Osteocyte (in vitro differentiated cells): ENCODE data around the gene FMNL2. TPM values are rescaled to one million over a fixed set of nuclear protein-coding genes. Genes with fewer than 3 reads are reported as not detected.
A peak's percentile ranks its signal among the peaks of the same experiment; 100 is the strongest.

Experiments
- DNase-seq: peaks from one replicate; pipeline ENCODE4 v3.0.0; 2021; ENCODE audit warnings: mixed read lengths; ENCODE audit not compliant: unreplicated experiment; ENCODE audit errors: extremely low spot score
- H3K27ac Mint-ChIP-seq: one replicate; pipeline ENCODE4 v1.8.0; 2021; ENCODE audit warnings: mild to moderate bottlenecking, mixed read lengths; ENCODE audit not compliant: unreplicated experiment
- H3K27me3 Mint-ChIP-seq: one replicate; pipeline ENCODE4 v1.8.0; 2021; ENCODE audit warnings: mixed read lengths; ENCODE audit not compliant: unreplicated experiment
- H3K36me3 Mint-ChIP-seq: one replicate; pipeline ENCODE4 v1.8.0; 2021; ENCODE audit warnings: mixed read lengths; ENCODE audit not compliant: unreplicated experiment
- H3K4me1 Mint-ChIP-seq: one replicate; pipeline ENCODE4 v1.8.0; 2021; ENCODE audit warnings: mixed read lengths; ENCODE audit not compliant: unreplicated experiment
- H3K4me3 Mint-ChIP-seq: one replicate; pipeline ENCODE4 v1.8.0; 2021; ENCODE audit warnings: mild to moderate bottlenecking, moderate library complexity, mixed read lengths; ENCODE audit not compliant: unreplicated experiment
- H3K9me3 Mint-ChIP-seq: one replicate; pipeline ENCODE4 v1.8.0; 2021; ENCODE audit warnings: mixed read lengths; ENCODE audit not compliant: unreplicated experiment
- total RNA-seq: library from RNA; stranded (reverse); gene quantifications from 2 replicates; pipeline ENCODE4 v1.2.1, GENCODE V29; 2021
- TF ChIP-seq, protein P1 (sequence below): fragments of 200-600 bp; sonication (generic); IDR thresholded peaks from 2 replicates; pipeline ENCODE4 v1.5.0; 2021; ENCODE audit warnings: antibody characterized with exemption, mild to moderate bottlenecking, moderate library complexity

Gene FMNL2
- total RNA-seq, 1 donor from 2014 or later = 45.3 TPM

DNA sequence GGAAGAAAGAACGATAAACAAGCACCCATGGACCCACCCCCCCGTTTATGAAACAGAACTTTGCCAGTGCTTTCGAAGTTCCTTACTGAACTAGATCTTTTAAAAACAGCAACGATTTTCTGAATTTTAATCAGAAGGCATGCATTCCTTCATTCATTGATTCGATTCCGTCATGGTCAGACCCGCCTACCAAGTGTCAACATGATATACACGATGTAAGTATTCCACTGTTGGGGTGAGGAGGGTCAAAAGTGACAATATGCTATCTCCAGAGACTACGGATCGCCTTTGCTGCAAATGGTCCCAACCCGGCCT is 316 bp upstream of the FMNL2 start:
- H3K36me3 Mint-ChIP-seq = no peaks in the 10 kb centered on the region
- H3K9me3 Mint-ChIP-seq = no peaks in the 10 kb centered on the region
- H3K27ac Mint-ChIP-seq = peak overlapping the region; percentile 28
- peak overlapping the region; percentile 94 for H3K4me3 Mint-ChIP-seq
- no peak for DNase-seq
- H3K4me1 Mint-ChIP-seq = peaks cover 28% of the 10 kb centered on the region
- TF ChIP-seq, protein P1, sequence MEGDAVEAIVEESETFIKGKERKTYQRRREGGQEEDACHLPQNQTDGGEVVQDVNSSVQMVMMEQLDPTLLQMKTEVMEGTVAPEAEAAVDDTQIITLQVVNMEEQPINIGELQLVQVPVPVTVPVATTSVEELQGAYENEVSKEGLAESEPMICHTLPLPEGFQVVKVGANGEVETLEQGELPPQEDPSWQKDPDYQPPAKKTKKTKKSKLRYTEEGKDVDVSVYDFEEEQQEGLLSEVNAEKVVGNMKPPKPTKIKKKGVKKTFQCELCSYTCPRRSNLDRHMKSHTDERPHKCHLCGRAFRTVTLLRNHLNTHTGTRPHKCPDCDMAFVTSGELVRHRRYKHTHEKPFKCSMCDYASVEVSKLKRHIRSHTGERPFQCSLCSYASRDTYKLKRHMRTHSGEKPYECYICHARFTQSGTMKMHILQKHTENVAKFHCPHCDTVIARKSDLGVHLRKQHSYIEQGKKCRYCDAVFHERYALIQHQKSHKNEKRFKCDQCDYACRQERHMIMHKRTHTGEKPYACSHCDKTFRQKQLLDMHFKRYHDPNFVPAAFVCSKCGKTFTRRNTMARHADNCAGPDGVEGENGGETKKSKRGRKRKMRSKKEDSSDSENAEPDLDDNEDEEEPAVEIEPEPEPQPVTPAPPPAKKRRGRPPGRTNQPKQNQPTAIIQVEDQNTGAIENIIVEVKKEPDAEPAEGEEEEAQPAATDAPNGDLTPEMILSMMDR = no peak
- no peaks in the 10 kb centered on the region for H3K27me3 Mint-ChIP-seq

DNA sequence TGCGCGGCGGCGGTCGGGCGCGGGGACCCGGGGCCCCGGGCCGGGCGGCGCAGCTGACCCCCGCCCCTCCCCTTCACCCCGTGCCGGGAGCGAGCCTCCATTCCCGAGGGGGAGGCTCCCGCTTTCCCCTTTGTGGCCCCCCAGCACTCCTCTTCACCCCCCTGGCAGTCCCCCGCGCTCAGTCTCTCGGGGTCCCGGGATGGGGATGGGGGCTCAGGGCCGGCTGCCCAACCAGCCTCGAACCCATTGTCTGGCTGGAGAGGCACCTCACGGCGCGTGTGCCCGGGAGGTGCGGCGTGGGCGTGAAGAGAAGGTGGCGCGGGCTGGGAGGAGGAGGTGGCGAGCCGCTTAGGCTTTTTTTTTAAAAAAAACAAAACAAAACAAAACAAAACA is 748 bp downstream of the FMNL2 start:
- Mint-ChIP-seq H3K27me3 (no peaks in the 10 kb centered on the region), H3K27ac (no peak overlapping the region), H3K4me3 (peak overlapping the region; percentile 94), H3K4me1 (peaks cover 28% of the 10 kb centered on the region), H3K9me3 (no peaks in the 10 kb centered on the region), H3K36me3 (no peaks in the 10 kb centered on the region)
- no peak for DNase-seq
- TF ChIP-seq, protein P1 = no peak

DNA sequence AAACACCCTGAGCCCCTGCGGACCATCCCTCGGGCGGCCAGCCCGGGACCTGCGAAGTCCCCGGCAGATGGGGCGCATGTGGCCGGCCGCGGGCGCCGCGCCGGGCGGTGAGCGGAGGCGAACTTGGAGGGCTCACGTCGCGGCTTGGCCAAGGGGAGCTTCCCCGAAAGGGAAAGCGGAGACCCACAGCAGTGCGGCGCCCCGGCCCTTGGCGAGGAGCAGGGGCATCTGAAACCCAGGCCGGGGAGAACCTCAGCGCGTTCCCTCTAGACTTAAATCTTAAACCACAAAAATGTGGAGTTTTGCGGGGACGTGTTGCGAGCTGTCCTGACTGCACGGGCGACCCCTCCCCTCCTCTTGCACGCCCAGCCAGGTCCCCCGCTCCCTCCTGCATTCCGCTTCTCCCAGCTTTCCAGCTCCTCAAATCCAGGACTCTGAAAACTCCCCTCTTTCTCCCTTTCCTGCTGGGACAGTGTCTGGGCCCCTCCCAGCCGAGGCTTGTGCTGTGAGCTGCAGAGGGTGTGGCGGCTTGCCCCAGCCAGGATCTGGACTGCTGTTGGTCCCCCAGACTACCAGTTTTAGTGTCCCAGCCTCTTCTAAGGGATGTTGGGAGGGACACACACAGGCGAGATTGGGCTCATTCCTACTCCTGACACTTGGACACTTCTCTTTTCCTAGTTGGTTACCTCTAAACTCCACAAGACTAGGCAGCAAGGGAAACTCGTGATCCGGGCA is 1.3 kb downstream of the FMNL2 start:
- no peaks in the 10 kb centered on the region for H3K9me3 Mint-ChIP-seq

DNA sequence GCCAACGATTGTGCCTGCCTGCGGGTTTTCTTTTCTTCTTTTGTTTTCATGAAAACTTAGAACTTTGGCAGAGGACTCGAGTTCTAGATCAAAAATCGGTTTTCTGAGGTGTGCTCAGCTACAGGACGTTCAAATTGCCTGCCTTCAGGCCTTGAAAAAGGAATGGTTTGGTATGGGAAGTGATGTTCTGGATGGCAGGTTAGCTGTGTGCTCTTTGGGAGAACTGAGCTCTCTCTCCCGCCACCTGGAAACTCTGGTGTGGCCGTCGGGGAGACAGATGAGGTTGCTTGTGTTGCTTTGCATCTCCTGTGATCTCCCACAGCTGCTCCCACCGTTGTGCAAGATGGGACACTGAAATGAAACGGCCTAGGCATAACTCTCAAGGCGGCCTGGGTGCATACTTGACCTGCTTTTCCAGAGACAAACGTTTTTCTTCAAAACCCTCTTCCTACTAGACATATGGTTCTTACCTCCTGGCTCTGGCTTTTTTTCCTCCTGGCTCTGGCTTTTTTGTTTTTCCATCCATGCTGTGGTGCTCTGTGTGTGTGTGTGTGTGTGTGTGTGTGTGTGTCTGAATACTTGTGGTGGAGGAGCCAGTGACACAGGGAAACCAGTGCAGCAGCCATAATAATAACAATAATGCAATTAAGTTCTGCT is 2.0 kb downstream of the FMNL2 start:
- Mint-ChIP-seq H3K27ac (peak overlapping the region; percentile 90), H3K9me3 (no peaks in the 10 kb centered on the region), H3K4me3 (peak overlapping the region; percentile 94), H3K4me1 (peaks cover 28% of the 10 kb centered on the region), H3K36me3 (no peaks in the 10 kb centered on the region), H3K27me3 (no peaks in the 10 kb centered on the region)
- TF ChIP-seq, protein P1 = no peak
- no peak for DNase-seq

More for the DNA sequence above, 1.3 kb downstream of the FMNL2 start:
- peak; percentile 86 for DNase-seq
- peak overlapping the region; percentile 94 for H3K4me3 Mint-ChIP-seq
- H3K27ac Mint-ChIP-seq = peak overlapping the region; percentile 90
- H3K36me3 Mint-ChIP-seq = no peaks in the 10 kb centered on the region
- peaks cover 28% of the 10 kb centered on the region for H3K4me1 Mint-ChIP-seq
- TF ChIP-seq, protein P1 = peak; percentile 21
- H3K27me3 Mint-ChIP-seq = no peaks in the 10 kb centered on the region

DNA sequence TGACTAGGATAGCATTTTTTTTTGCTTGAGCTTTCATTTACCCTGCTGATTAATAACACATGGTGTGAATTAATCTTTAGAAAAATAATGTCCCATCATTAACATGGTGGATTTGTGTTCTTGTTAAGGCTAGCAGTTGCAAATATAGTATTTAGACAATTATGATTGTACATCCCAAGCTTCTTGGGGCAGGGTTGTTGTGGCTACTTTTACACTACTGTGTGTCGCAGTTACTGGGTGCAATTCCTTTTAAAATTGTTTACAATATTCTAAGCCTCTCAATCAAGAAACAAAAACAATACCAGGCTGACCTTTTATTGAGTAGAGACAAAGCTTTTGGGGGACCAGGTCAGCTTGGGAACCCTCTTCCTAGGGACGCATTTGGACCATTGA is 2.5 kb downstream of the FMNL2 start:
- Mint-ChIP-seq H3K4me3 (peak overlapping the region; percentile 94), H3K4me1 (peaks cover 28% of the 10 kb centered on the region), H3K36me3 (no peaks in the 10 kb centered on the region), H3K27me3 (no peaks in the 10 kb centered on the region), H3K27ac (peak overlapping the region; percentile 90), H3K9me3 (no peaks in the 10 kb centered on the region)
- DNase-seq = no peak
- TF ChIP-seq, protein P1 = no peak
